GM12874 (cell line): ENCODE data around the gene ZNF470.

ENCODE experiments used
- TF ChIP-seq, protein P1 (sequence below): IDR thresholded peaks from 2 replicates; pipeline ENCODE4 v1.5.1; 2011; ENCODE audit warnings: low read depth, mild to moderate bottlenecking, control low read depth, low read length, moderate library complexity; ENCODE audit not compliant: insufficient read depth

The ZNF470 gene

DNA sequence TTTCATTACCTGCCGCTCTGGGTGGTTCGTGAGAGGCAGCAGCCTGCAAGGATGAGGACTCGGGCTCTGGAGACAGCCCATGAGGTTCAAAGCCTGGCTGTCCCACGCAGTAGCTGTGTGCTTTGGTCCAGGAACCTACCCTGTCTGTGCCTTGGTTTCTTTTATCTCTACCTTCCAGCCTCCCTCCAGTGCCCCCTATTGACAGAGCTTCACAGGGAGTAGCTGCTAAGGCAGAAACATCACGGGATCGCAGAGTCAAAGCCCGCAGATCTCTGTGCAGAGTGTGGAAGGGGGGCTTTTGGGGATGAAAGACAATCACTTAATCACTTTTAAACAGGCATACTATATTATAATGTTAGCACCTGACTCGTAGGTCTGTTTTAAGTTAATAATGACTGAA is 44.0 kb downstream of the ZNF470 start:
- TF ChIP-seq, protein P1, sequence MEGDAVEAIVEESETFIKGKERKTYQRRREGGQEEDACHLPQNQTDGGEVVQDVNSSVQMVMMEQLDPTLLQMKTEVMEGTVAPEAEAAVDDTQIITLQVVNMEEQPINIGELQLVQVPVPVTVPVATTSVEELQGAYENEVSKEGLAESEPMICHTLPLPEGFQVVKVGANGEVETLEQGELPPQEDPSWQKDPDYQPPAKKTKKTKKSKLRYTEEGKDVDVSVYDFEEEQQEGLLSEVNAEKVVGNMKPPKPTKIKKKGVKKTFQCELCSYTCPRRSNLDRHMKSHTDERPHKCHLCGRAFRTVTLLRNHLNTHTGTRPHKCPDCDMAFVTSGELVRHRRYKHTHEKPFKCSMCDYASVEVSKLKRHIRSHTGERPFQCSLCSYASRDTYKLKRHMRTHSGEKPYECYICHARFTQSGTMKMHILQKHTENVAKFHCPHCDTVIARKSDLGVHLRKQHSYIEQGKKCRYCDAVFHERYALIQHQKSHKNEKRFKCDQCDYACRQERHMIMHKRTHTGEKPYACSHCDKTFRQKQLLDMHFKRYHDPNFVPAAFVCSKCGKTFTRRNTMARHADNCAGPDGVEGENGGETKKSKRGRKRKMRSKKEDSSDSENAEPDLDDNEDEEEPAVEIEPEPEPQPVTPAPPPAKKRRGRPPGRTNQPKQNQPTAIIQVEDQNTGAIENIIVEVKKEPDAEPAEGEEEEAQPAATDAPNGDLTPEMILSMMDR: no peak

DNA sequence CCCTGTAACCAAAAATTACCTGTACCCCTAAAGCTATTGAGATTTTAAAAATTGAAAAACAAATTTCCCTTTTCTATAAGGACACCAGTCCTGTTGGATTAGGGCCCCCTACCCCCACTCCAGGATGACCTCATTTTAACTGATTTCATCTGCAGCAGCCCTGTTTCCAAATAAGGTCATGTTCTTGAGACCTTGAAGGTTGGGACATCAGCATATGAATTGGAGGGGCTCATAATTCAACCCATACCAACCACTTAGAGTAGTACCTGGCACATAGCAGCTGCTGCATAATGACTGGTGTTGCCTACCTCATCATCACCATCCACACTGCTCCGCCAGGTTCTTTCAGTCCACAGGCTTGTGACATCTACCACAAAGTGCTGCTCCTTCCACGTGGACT is 45.5 kb downstream of the ZNF470 start:
- TF ChIP-seq, protein P1: no peak

DNA sequence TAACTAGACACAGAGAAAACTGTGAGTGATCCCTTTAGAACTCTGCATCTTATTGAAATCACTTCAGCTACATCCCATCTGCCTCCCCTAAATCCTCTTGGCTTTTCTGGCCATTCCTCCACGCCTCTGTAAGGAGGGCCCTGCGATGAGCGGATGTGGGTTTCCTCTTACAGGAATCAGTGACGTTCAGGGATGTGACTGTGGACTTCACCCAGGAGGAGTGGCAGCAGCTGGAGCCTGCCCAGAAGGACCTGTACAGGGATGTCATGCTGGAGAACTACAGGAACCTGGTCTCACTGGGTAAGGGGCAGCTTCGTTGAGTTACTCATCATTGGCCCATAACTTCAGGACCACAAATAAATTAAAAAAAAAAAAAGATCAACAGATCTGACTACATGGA is 46.4 kb downstream of the ZNF470 start:
- TF ChIP-seq, protein P1: no peak

DNA sequence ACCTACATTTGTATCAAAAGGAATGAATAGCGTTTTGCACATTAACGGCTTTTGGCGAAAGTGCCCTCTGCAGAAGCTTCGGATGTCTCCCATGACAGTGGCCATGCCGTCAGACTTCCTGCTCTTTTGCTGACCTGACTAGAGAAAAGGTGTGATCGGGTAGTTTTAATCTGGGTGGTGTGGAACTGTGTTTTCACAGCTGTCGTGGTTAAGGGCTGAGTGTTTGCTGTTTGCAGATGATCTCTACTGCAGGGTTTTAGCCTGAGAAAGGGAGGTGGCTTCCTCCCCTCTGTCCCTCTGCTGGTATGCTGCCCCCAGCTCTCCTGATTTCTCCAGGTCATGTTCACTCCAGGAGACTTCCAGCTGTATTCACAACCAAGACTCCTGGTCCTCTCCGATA is 50.3 kb downstream of the ZNF470 start:
- TF ChIP-seq, protein P1: no peak

DNA sequence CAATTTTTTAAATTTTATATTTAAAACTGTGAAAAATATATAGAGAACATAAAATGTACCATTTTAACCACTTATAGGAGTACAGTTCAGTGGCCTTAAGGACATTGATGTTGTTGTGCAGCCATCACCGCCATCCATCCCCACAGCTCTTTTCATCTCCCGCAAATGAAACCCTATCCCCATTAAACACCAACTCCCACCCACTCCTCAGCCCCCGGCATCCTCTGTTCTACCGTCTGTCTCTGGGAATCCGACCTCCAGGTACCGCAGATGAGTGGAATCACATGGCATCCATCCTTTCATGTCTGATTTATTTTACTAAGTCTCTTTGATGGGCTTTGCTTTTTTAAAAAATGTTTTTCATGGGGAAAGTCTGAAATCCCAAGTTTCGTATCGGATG is 51.9 kb downstream of the ZNF470 start:
- TF ChIP-seq, protein P1: no peak

DNA sequence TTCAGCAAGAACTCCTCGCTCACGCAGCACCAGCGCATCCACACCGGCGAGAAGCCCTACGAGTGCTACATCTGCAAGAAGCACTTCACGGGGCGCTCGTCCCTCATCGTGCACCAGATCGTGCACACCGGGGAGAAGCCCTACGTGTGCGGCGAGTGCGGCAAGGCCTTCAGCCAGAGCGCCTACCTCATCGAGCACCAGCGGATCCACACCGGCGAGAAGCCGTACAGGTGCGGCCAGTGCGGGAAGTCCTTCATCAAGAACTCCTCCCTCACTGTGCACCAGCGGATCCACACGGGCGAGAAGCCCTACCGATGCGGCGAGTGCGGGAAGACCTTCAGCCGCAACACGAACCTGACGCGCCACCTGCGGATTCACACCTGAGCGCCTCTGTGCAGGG is 55.1 kb downstream of the ZNF470 start:
- TF ChIP-seq, protein P1: no peak

DNA sequence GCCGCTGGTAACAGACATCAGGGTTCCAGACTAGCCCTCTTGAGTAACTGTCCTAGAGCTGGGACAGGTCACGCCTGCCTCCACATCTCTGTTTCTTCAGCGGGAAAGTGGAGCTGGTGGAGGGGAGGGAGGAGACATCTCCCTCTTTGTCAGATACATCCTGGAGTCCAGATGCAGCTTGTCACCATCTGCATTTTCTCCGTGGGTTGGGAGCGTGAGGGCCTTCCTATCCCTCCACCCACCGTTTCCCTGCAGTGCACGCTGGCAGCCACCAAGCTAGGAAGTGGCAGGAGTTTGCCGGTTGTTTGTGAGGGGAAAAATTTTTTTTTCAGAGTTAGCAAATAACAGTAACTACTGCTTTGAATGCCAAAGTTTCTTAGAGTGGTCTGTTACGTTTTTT is 55.7 kb downstream of the ZNF470 start:
- TF ChIP-seq, protein P1: no peak

DNA sequence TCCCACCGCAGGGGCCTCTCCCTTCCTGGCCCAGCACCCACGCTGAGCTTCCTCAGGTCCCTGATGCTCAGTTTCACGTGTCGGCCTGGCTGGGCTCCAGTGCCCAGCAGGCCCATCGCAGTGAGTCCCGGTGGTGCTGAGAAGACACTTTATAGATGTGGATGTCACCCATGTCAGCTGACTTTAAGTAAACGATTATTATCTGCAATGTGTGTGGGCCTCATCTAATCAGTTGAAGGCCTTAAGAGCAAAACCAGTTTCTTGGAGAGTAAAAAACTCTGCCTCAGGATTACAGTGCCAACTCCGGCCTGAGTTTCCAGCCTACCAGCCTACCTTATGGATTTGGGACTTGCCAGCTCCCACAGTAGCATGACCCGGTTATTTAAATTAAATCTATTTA is 58.4 kb downstream of the ZNF470 start:
- TF ChIP-seq, protein P1: no peak
